GM23338 (cell line): Measurements from ENCODE around the gene FBXL17. TPM values are rescaled to one million over a fixed set of nuclear protein-coding genes. Genes with fewer than 3 reads are reported as not detected.
A peak's percentile ranks its signal among the peaks of the same experiment; 100 is the strongest.

Experiments used
- ATAC-seq: fragments of 200-7000 bp; cut with Tn5 transposase; 3 replicates; pipeline ENCODE4 v1.9.1; 2020
- DNase-seq: peaks from one replicate; pipeline ENCODE4 v3.0.0-alpha.2; 2015; ENCODE audit warnings: low spot score
- H2AFZ ChIP-seq: fragments of 200-600 bp; sonication (generic); 2 replicates; pipeline ENCODE4 v1.8.0; 2016; ENCODE audit warnings: antibody characterized with exemption, mild to moderate bottlenecking, moderate library complexity
- H3F3A ChIP-seq: fragments of 200-600 bp; sonication (generic); replicated peaks from 2 replicates; pipeline ENCODE4 v1.8.0; 2017; ENCODE audit warnings: antibody characterized with exemption, mixed run types, low read depth
- H3K27ac ChIP-seq: fragments of 200-600 bp; sonication (generic); 2 replicates; pipeline ENCODE4 v1.6.1; 2016; ENCODE audit warnings: low read depth
- H3K27me3 ChIP-seq: fragments of 200-600 bp; sonication (generic); 2 replicates; pipeline ENCODE4 v1.8.0; 2016; ENCODE audit warnings: mild to moderate bottlenecking, mixed run types, moderate library complexity; ENCODE audit not compliant: insufficient read depth
- H3K36me3 ChIP-seq: fragments of 200-600 bp; sonication (generic); 2 replicates; pipeline ENCODE4 v1.8.0; 2016; ENCODE audit warnings: mild to moderate bottlenecking; ENCODE audit not compliant: insufficient read depth
- H3K4me1 ChIP-seq: fragments of 200-600 bp; sonication (generic); 2 replicates; pipeline ENCODE4 v1.8.0; 2016; ENCODE audit warnings: mild to moderate bottlenecking, moderate library complexity; ENCODE audit not compliant: insufficient read depth
- H3K4me2 ChIP-seq: fragments of 200-600 bp; sonication (generic); 2 replicates; pipeline ENCODE4 v1.7.1; 2017; ENCODE audit warnings: mixed run types
- H3K4me3 ChIP-seq: fragments of 200-600 bp; sonication (generic); 2 replicates; pipeline ENCODE4 v1.6.1; 2016; ENCODE audit warnings: mixed run types
- H3K79me2 ChIP-seq: fragments of 200-600 bp; sonication (generic); replicated peaks from 2 replicates; pipeline ENCODE4 v1.8.0; 2017; ENCODE audit warnings: mild to moderate bottlenecking; ENCODE audit not compliant: insufficient read depth
- H3K9me2 ChIP-seq: fragments of 200-600 bp; sonication (generic); 2 replicates; pipeline ENCODE4 v1.8.0; 2017; ENCODE audit not compliant: insufficient read depth
- H4K20me1 ChIP-seq: fragments of 200-600 bp; sonication (generic); replicated peaks from 2 replicates; pipeline ENCODE4 v1.8.0; 2017; ENCODE audit warnings: mild to moderate bottlenecking; ENCODE audit not compliant: insufficient read depth
- H3K27ac Mint-ChIP-seq: 2 replicates; pipeline ENCODE4 v1.8.0; 2020; ENCODE audit warnings: inconsistent platforms, mild to moderate bottlenecking, moderate library complexity, mixed read lengths
- H3K27me3 Mint-ChIP-seq: 3 replicates; pipeline ENCODE4 v1.8.0; 2022; ENCODE audit warnings: low read depth, mild to moderate bottlenecking, moderate library complexity, mixed read lengths, inconsistent platforms; ENCODE audit not compliant: insufficient read depth, poor library complexity
- H3K36me3 Mint-ChIP-seq: 3 replicates; pipeline ENCODE4 v1.8.0; 2021; ENCODE audit warnings: low read depth, mild to moderate bottlenecking, inconsistent platforms, moderate library complexity, mixed read lengths
- H3K4me1 Mint-ChIP-seq: 3 replicates; pipeline ENCODE4 v1.8.0; 2020; ENCODE audit warnings: mild to moderate bottlenecking, inconsistent platforms, mixed read lengths
- H3K4me3 Mint-ChIP-seq: 3 replicates; pipeline ENCODE4 v1.8.0; 2021; ENCODE audit warnings: moderate library complexity, mild to moderate bottlenecking, inconsistent platforms, mixed read lengths
- H3K9me3 Mint-ChIP-seq: 3 replicates; pipeline ENCODE4 v1.8.0; 2020; ENCODE audit warnings: moderate library complexity, mild to moderate bottlenecking, inconsistent platforms, mixed read lengths
- CREB1 ChIP-seq: fragments of 250-450 bp; sonication (Bioruptor Pico); IDR thresholded peaks from 2 replicates; pipeline ENCODE4 v1.5.0; 2020; ENCODE audit warnings: low read depth, mild to moderate bottlenecking, moderate library complexity
- JUNB ChIP-seq: IDR thresholded peaks from one replicate; pipeline ENCODE4 v1.6.1; 2016; ENCODE audit warnings: antibody characterized with exemption; ENCODE audit not compliant: unreplicated experiment
- NANOG ChIP-seq: IDR thresholded peaks from 2 replicates; pipeline ENCODE4 v1.6.1; 2016; ENCODE audit warnings: antibody characterized with exemption, borderline replicate concordance
- POLR2AphosphoS5 ChIP-seq: IDR thresholded peaks from 2 replicates; pipeline ENCODE4 v1.6.1; 2016; ENCODE audit warnings: antibody characterized with exemption, low read depth
- REST ChIP-seq: IDR thresholded peaks from one replicate; pipeline ENCODE4 v1.6.1; 2018; ENCODE audit warnings: antibody characterized with exemption; ENCODE audit not compliant: unreplicated experiment
- ZNF114 ChIP-seq: fragments of 250-450 bp; sonication (Bioruptor Pico); IDR thresholded peaks from 2 replicates; pipeline ENCODE4 v1.5.0; 2020; ENCODE audit warnings: mild to moderate bottlenecking, moderate library complexity
- ZNF331 ChIP-seq: fragments of 250-450 bp; sonication (Bioruptor Pico); IDR thresholded peaks from 2 replicates; pipeline ENCODE4 v1.5.0; 2020; ENCODE audit warnings: low read depth, mild to moderate bottlenecking, moderate library complexity
- polyA plus RNA-seq: library from polyadenylated mRNA; unstranded; fragments of >200 nt; fragmentation: Nextera tagmentation; extraction: Ambion mirVana; gene quantifications from 2 replicates; pipeline ENCODE4 v1.2.1, GENCODE V29; 2016
- total RNA-seq: library from RNA; depleted of rRNA; stranded (reverse); fragments of >200 nt; shearing (Covaris generic); gene quantifications from 2 replicates; pipeline ENCODE4 v1.2.3, GENCODE V29; 2014
- TF ChIP-seq, protein P1 (sequence below), 2 experiments: fragments of 200-600 bp in 1 of 2; sonication (generic) in 1 of 2; conservative IDR thresholded peaks; 2 replicates each; pipeline versions ENCODE4 v1.5.1 to v1.6.1; 2016 to 2017; ENCODE audit warnings: antibody characterized with exemption in 2 of 2, low read depth in 2 of 2, mild to moderate bottlenecking in 2 of 2, moderate library complexity in 1 of 2
- TF ChIP-seq, protein P2 (sequence below): IDR thresholded peaks from 2 replicates; pipeline ENCODE4 v1.6.1; 2016; ENCODE audit warnings: antibody characterized with exemption

Gene FBXL17
- total and polyA plus RNA-seq, 2 experiments from 2014 or later: 2.0 to 2.7 TPM

- TF ChIP-seq, protein P1, sequence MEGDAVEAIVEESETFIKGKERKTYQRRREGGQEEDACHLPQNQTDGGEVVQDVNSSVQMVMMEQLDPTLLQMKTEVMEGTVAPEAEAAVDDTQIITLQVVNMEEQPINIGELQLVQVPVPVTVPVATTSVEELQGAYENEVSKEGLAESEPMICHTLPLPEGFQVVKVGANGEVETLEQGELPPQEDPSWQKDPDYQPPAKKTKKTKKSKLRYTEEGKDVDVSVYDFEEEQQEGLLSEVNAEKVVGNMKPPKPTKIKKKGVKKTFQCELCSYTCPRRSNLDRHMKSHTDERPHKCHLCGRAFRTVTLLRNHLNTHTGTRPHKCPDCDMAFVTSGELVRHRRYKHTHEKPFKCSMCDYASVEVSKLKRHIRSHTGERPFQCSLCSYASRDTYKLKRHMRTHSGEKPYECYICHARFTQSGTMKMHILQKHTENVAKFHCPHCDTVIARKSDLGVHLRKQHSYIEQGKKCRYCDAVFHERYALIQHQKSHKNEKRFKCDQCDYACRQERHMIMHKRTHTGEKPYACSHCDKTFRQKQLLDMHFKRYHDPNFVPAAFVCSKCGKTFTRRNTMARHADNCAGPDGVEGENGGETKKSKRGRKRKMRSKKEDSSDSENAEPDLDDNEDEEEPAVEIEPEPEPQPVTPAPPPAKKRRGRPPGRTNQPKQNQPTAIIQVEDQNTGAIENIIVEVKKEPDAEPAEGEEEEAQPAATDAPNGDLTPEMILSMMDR (conservative IDR thresholded peaks at IDR 0.05; ENCODE audit: low read depth in 2 of 2): no peak
- TF ChIP-seq POLR2AphosphoS5: no peak
- no peak for TF ChIP-seq ZNF114
- no peak for TF ChIP-seq NANOG
- TF ChIP-seq CREB1 (CRISPR knock-in tag): no peak
- TF ChIP-seq JUNB: no peak
- TF ChIP-seq REST: no peak
- TF ChIP-seq, protein P2, sequence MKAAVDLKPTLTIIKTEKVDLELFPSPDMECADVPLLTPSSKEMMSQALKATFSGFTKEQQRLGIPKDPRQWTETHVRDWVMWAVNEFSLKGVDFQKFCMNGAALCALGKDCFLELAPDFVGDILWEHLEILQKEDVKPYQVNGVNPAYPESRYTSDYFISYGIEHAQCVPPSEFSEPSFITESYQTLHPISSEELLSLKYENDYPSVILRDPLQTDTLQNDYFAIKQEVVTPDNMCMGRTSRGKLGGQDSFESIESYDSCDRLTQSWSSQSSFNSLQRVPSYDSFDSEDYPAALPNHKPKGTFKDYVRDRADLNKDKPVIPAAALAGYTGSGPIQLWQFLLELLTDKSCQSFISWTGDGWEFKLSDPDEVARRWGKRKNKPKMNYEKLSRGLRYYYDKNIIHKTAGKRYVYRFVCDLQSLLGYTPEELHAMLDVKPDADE: no peak
- TF ChIP-seq ZNF331 (CRISPR knock-in tag): no peak
Measured at GRCh38 chr5:108353087-108353486, 28.8 kb downstream of the FBXL17 start (continued).

DNA sequence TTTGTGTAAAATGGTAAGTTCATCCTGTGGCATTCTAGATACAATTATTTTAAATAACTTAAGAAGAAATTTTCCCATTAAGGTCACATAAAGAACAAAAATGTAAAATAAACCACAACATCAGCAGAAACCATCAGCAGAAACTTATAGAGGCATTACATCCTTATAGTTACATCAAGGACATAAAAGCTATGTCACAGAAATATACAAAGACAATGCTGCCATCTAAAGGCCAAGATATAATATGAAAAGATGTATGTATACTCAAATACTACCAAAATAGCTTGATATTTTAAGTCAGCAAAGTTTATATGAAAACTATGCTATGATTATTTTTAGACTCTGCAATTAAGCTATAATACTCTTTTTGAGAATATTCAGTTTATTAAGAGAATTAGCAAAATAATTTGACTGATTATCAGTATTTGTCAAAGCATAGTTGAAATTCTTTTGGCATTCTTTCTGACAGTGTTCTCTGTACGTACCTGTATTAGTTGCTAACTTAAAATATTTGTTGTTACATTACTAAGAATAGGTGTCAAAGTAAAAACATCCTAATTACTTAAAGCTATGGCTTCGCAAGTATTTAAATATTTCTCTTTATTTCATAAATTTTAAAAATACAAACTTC, 36.2 kb downstream of the FBXL17 start:
- no peaks in the 10 kb centered on the region for H3K27me3 ChIP-seq
- H3K27ac Mint-ChIP-seq: no peak overlapping the region
- H3K9me2 ChIP-seq: no peaks in the 10 kb centered on the region
- no peaks in the 10 kb centered on the region for H3K36me3 Mint-ChIP-seq
- no peak for TF ChIP-seq JUNB
- TF ChIP-seq, protein P1 (conservative IDR thresholded peaks at IDR 0.05; ENCODE audit: low read depth in 2 of 2): peak in 1 of 2 experiments; percentile 69; a peak in 3 of 4 replicates
- H3K79me2 ChIP-seq: no peaks in the 10 kb centered on the region
- no peak overlapping the region for H3K4me3 ChIP-seq
- H3K27ac ChIP-seq: no peak overlapping the region
- no peaks in the 10 kb centered on the region for H3K9me3 Mint-ChIP-seq
- H3F3A ChIP-seq: no peaks in the 10 kb centered on the region
- no peaks in the 10 kb centered on the region for H3K4me1 ChIP-seq
- DNase-seq (peak; percentile 68), ATAC-seq (no peak)
- no peaks in the 10 kb centered on the region for H3K36me3 ChIP-seq
- H3K4me2 ChIP-seq: no peak overlapping the region
- H2AFZ ChIP-seq: no peak overlapping the region
- no peaks in the 10 kb centered on the region for H4K20me1 ChIP-seq
- peaks cover 7% of the 10 kb centered on the region; the same call in 2 of the 3 replicates for H3K4me1 Mint-ChIP-seq
- H3K27me3 Mint-ChIP-seq: no peaks in the 10 kb centered on the region
- H3K4me3 Mint-ChIP-seq: no peak overlapping the region
